ENCODE data around the gene PPM1N. TPM values are rescaled to one million over a fixed set of nuclear protein-coding genes. Genes with fewer than 3 reads are reported as not detected.

The PPM1N gene
- total RNA-seq, 1 donor, result 1.3 TPM

DNA sequence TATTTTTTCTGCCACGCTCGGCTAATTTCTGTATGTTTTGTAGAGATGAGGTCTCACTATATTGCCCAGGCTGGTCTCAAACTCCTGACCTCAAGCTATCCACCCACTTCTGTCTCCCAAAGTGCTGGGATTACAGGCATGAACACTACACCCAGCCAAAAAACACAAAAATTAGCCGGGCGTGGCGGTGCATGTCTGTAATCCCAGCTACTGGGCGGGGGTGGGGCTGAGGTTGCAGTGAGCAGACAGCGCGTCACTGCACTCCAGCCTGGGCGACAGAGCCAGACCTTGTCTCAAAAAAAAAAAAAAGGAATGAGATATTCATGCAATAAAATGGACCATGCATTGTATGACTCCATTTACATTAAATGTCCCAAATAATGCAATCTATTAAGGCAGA is 41.2 kb downstream of the PPM1N start:
- H3K4me3 ChIP-seq (ENCODE audit: low read depth, low read length), result no peak overlapping the region
- no peak for DNase-seq (ENCODE audit: low read depth)
- no peak for TF ChIP-seq CTCF (IDR thresholded peaks at IDR 0.05; ENCODE audit: insufficient read depth, low read depth, low read length)

GRCh38 chr19:45542234-45542668 is 44.0 kb downstream of the PPM1N start:
- no peak for DNase-seq (ENCODE audit: low read depth)
- TF ChIP-seq CTCF (IDR thresholded peaks at IDR 0.05; ENCODE audit: insufficient read depth, low read depth, low read length), result no peak
- no peak overlapping the region for H3K4me3 ChIP-seq (ENCODE audit: low read depth, low read length)

DNA sequence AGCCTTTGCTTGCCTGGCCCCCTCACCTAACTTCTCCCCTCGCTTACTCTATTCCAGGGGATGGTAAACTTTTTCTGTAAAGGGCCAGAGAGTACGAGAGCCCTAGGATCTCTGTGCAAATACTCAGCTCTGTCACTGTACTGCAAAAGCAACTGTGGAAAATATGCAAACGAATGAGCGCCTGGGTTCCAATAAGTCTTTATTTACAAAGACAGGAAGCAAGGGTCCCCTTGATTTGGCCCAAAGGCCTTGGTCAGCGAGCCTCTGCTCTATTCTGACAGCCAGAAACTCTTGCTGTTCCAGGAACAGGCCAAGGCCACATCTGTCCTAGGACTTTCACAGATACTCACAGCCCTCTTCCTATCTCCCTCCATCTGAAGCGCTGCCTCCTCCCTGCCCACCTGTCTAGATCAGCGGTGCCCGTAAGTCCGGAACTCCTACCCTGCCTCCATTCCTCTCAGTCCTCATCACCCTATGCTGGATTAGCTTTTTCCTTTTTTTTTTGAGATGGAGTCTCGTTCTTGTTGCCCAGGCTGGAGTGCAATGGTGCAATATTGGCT is 49.0 kb downstream of the PPM1N start:
- DNase-seq (ENCODE audit: low read depth), result no peak
- H3K4me3 ChIP-seq (ENCODE audit: low read depth, low read length), result no peak overlapping the region
- no peak for TF ChIP-seq CTCF (IDR thresholded peaks at IDR 0.05; ENCODE audit: insufficient read depth, low read depth, low read length)

GRCh38 chr19:45547965-45548609 is 49.8 kb downstream of the PPM1N start:
- TF ChIP-seq CTCF (IDR thresholded peaks at IDR 0.05; ENCODE audit: insufficient read depth, low read depth, low read length), result no peak
- DNase-seq (ENCODE audit: low read depth), result peak; percentile 58
- H3K4me3 ChIP-seq (ENCODE audit: low read depth, low read length), result no peak overlapping the region

Other genes with a start within 250 kb of the PPM1N start
- gene MARK4, start 247.2 kb upstream of the PPM1N start, total RNA-seq, result 14.2 and 16.8 TPM in 2 replicates
- 0.43 TPM in 1 of 2 replicates, not detected in the other for gene CKM, start 175.6 kb upstream of the PPM1N start, total RNA-seq
- gene KLC3, start 157.7 kb upstream of the PPM1N start, total RNA-seq, result 0.32 TPM in 1 of 2 replicates, not detected in the other
- 53.5 and 73.0 TPM in 2 replicates for gene ERCC2, start 127.9 kb upstream of the PPM1N start, total RNA-seq
- gene PPP1R13L, start 93.4 kb upstream of the PPM1N start, total RNA-seq, result 5.6 and 8.4 TPM in 2 replicates
- gene POLR1G, start 91.8 kb upstream of the PPM1N start, total RNA-seq, result 8.1 and 13.4 TPM in 2 replicates
- gene ERCC1, start 74.5 kb upstream of the PPM1N start, total RNA-seq, result 73.0 and 88.9 TPM in 2 replicates
- 13.0 and 16.1 TPM in 2 replicates for gene FOSB, start 30.4 kb upstream of the PPM1N start, total RNA-seq
- 6.9 and 11.9 TPM in 2 replicates for gene RTN2, start 1.4 kb upstream of the PPM1N start, total RNA-seq
- 158 and 185 TPM in 2 replicates for gene VASP, start 9.0 kb downstream of the PPM1N start, total RNA-seq
- gene OPA3, start 86.4 kb downstream of the PPM1N start, total RNA-seq, result 8.2 and 8.4 TPM in 2 replicates
- gene GPR4, start 103.8 kb downstream of the PPM1N start, total RNA-seq, result not detected in 2 replicates
- 17.7 and 31.5 TPM in 2 replicates for gene EML2, start 141.0 kb downstream of the PPM1N start, total RNA-seq
- 0.32 TPM in 1 of 2 replicates, not detected in the other for gene GIPR, start 169.8 kb downstream of the PPM1N start, total RNA-seq
- 191 and 217 TPM in 2 replicates for gene SNRPD2, start 193.5 kb downstream of the PPM1N start, total RNA-seq
- gene QPCTL, start 194.2 kb downstream of the PPM1N start, total RNA-seq, result 28.0 and 29.8 TPM in 2 replicates
- 7.4 and 12.5 TPM in 2 replicates for gene FBXO46, start 232.5 kb downstream of the PPM1N start, total RNA-seq
- gene MEIOSIN, start 235.0 kb downstream of the PPM1N start, total RNA-seq, result not detected in 2 replicates